ENCODE results near the gene TMED1.

DNA sequence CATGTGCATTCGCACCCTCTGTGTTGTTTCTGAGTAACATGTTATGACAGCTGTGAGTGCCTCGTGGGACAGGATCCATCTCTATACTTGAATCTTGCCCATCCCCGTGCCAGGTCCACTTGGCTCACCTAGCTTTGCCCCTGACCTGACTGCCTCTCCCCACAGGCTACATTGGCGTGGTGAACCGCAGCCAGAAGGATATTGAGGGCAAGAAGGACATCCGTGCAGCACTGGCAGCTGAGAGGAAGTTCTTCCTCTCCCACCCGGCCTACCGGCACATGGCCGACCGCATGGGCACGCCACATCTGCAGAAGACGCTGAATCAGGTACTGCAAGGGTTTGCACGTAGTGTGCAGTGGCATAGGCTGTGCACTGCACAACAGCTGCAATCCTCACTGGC, 53.2 kb downstream of the TMED1 start:
- TF ChIP-seq, protein P1, sequence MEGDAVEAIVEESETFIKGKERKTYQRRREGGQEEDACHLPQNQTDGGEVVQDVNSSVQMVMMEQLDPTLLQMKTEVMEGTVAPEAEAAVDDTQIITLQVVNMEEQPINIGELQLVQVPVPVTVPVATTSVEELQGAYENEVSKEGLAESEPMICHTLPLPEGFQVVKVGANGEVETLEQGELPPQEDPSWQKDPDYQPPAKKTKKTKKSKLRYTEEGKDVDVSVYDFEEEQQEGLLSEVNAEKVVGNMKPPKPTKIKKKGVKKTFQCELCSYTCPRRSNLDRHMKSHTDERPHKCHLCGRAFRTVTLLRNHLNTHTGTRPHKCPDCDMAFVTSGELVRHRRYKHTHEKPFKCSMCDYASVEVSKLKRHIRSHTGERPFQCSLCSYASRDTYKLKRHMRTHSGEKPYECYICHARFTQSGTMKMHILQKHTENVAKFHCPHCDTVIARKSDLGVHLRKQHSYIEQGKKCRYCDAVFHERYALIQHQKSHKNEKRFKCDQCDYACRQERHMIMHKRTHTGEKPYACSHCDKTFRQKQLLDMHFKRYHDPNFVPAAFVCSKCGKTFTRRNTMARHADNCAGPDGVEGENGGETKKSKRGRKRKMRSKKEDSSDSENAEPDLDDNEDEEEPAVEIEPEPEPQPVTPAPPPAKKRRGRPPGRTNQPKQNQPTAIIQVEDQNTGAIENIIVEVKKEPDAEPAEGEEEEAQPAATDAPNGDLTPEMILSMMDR (IDR thresholded peaks at IDR 0.05) = no peak
- no peak for TF ChIP-seq POLR2A (IDR thresholded peaks at IDR 0.05)

Data from heart left ventricle (tissue), 13 donors.